OCI-LY7 (cell line): ENCODE measurements around the gene VAMP1. TPM values are rescaled to one million over a fixed set of nuclear protein-coding genes. Genes with fewer than 3 reads are reported as not detected.

Source experiments
- BruUV-seq: library from RNA; stranded (reverse); fragments of 400-500 nt; replicated peaks from 2 replicates; lab custom pipeline; 2021; lab: Mats Ljungman, UMichigan
- CTCF ChIA-PET: fragments of 300-600 bp; sonication (Branson Sonifier 250); formaldehyde crosslinking; loops from one replicate; lab custom pipeline; 2022; ENCODE audit warnings: antibody characterized with exemption; ENCODE audit not compliant: unreplicated experiment; lab: Charles Lee
- POLR2A ChIA-PET: fragments of 300-600 bp; sonication (Branson Sonifier 250); formaldehyde crosslinking; loops from one replicate; lab custom pipeline; 2022; ENCODE audit warnings: antibody characterized with exemption; lab: Charles Lee
- DNase-seq: peaks from one replicate; pipeline ENCODE4 v3.0.0-alpha.2; 2015; ENCODE audit warnings: low spot score
- H2AFZ ChIP-seq: fragments of 200-600 bp; sonication (generic), shearing (Covaris generic); 2 replicates; pipeline ENCODE4 v1.6.1; 2014; ENCODE audit warnings: mild to moderate bottlenecking, antibody characterized with exemption, low read length, moderate library complexity
- H3K27ac ChIP-seq: fragments of 200-600 bp; sonication (generic); 2 replicates; pipeline ENCODE4 v1.5.1; 2014; ENCODE audit warnings: mixed run types, low read depth, mild to moderate bottlenecking, moderate library complexity, low read length, inconsistent platforms; ENCODE audit not compliant: poor library complexity, severe bottlenecking
- H3K36me3 ChIP-seq: fragments of 200-600 bp; sonication (generic); 2 replicates; pipeline ENCODE4 v1.6.1; 2014; ENCODE audit warnings: mild to moderate bottlenecking, antibody characterized with exemption, low read length, moderate library complexity, mixed read lengths; ENCODE audit not compliant: insufficient read depth
- H3K4me1 ChIP-seq: fragments of 200-600 bp; sonication (generic); 2 replicates; pipeline ENCODE4 v1.5.1; 2014; ENCODE audit warnings: mild to moderate bottlenecking, low read length; ENCODE audit not compliant: insufficient read depth, poor library complexity, severe bottlenecking
- H3K4me2 ChIP-seq: fragments of 200-600 bp; sonication (generic); 2 replicates; pipeline ENCODE4 v1.6.1; 2014; ENCODE audit warnings: mild to moderate bottlenecking, low read length
- H3K4me3 ChIP-seq: fragments of 200-600 bp; sonication (generic); 2 replicates; pipeline ENCODE4 v1.5.1; 2014; ENCODE audit warnings: mild to moderate bottlenecking, low read depth, low read length; ENCODE audit not compliant: poor library complexity, severe bottlenecking
- H3K79me2 ChIP-seq: fragments of 200-600 bp; sonication (generic); 2 replicates; pipeline ENCODE4 v1.6.1; 2016; ENCODE audit warnings: low read depth, mild to moderate bottlenecking, low read length, moderate library complexity, mixed read lengths; ENCODE audit not compliant: insufficient read depth
- H3K9me2 ChIP-seq: fragments of 200-600 bp; sonication (generic); 2 replicates; pipeline ENCODE4 v1.6.1; 2016; ENCODE audit warnings: mild to moderate bottlenecking, low read length, mixed read lengths; ENCODE audit not compliant: insufficient read depth
- H3K9me3 ChIP-seq: fragments of 200-600 bp; sonication (generic); 2 replicates; pipeline ENCODE4 v1.6.1; 2014; ENCODE audit warnings: mild to moderate bottlenecking, mixed run types, low read length, mixed read lengths
- H4K20me1 ChIP-seq: fragments of 200-600 bp; sonication (generic); 2 replicates; pipeline ENCODE4 v1.6.1; 2014; ENCODE audit warnings: mild to moderate bottlenecking, antibody characterized with exemption, low read length, moderate library complexity, mixed read lengths; ENCODE audit not compliant: insufficient read depth
- CTCF ChIP-seq: fragments of 200-600 bp; sonication (generic); conservative IDR thresholded peaks from 2 replicates; pipeline ENCODE4 v1.5.1; 2014; ENCODE audit warnings: mild to moderate bottlenecking, antibody characterized with exemption, low read length, moderate library complexity, mixed read lengths
- EZH2phosphoT487 ChIP-seq: fragments of 200-600 bp; sonication (generic); IDR thresholded peaks from 2 replicates; pipeline ENCODE4 v1.6.1; 2018; ENCODE audit warnings: low read depth, borderline replicate concordance, mild to moderate bottlenecking, mixed run types, antibody characterized with exemption, low read length, moderate library complexity, mixed read lengths
- intact Hi-C: fragments of 100-400 bp; cut with micrococcal nuclease; formaldehyde crosslinking; loops from one replicate; pipeline ENCODE4 v1.10.0; 2022; ENCODE audit not compliant: unreplicated experiment
- total RNA-seq, 2 experiments: library from RNA; depleted of rRNA in 1 of 2; stranded (reverse); fragments of >200 nt in 1 of 2; shearing (Covaris generic) in 1 of 2; gene quantifications; 2 replicates each; pipeline ENCODE4 v1.2.3, GENCODE V29; 2014 to 2022

VAMP1 gene
- total RNA-seq, 2 experiments from 2014 or later = 46.9 to 86.0 TPM

GRCh38 chr12:6423267-6424007 lies 47.0 kb downstream of the VAMP1 start:
- Histone ChIP-seq H3K27ac (peak overlapping the region; percentile 1), H3K4me2 (peak overlapping the region; percentile 62), H2AFZ (peak overlapping the region; percentile 73), H3K4me3 (no peak overlapping the region), H3K79me2 (no peaks in the 10 kb centered on the region), H3K9me2 (no peaks in the 10 kb centered on the region), H4K20me1 (no peaks in the 10 kb centered on the region), H3K9me3 (no peaks in the 10 kb centered on the region), H3K36me3 (no peaks in the 10 kb centered on the region), H3K4me1 (peaks cover 53% of the 10 kb centered on the region)
- POLR2A ChIA-PET = interaction anchor here (0.6 to 7.4 kb wide), 10 partner anchors 19 to 112 kb away, joined by 3 to 74 read pairs (median 4); partner anchors contain the start of genes CD27 and VAMP1
- intact Hi-C loops = loop anchor here (1.0 to 10.0 kb wide), 8 partner anchors 42 to 356 kb away; no protein-coding TSS in a partner anchor
- CTCF ChIA-PET = interaction anchor here (1.1 to 3.5 kb wide), 4 partner anchors 20 to 114 kb away, joined by 3 to 34 read pairs (median 4); no protein-coding TSS in a partner anchor
- peak; percentile 92 for DNase-seq
- BruUV-seq = no TSS peak
- no peak for TF ChIP-seq EZH2phosphoT487
- TF ChIP-seq CTCF = peak; percentile 93

- Histone ChIP-seq H2AFZ (no peak overlapping the region), H3K4me1 (peaks cover 29% of the 10 kb centered on the region), H3K9me2 (no peaks in the 10 kb centered on the region), H3K36me3 (no peaks in the 10 kb centered on the region), H3K27ac (no peak overlapping the region), H3K79me2 (no peaks in the 10 kb centered on the region), H3K9me3 (no peaks in the 10 kb centered on the region), H3K4me3 (no peak overlapping the region), H4K20me1 (no peaks in the 10 kb centered on the region), H3K4me2 (no peak overlapping the region)
- intact Hi-C loops = loop anchor here (10.0 kb wide), 1 partner anchor 274 kb away; no protein-coding TSS in a partner anchor
- ChIA-PET CTCF (no interaction called here), POLR2A (interaction anchor here (0.7 kb wide), 1 partner anchor 76 kb away, joined by 6 read pairs; no protein-coding TSS in a partner anchor)
- BruUV-seq = no TSS peak
- no peak for DNase-seq
- TF ChIP-seq EZH2phosphoT487 = no peak
- TF ChIP-seq CTCF = no peak
These were observed 50.1 kb downstream of the VAMP1 start for GRCh38 chr12:6420364-6420763.

GRCh38 chr12:6418796-6419195 lies 51.7 kb downstream of the VAMP1 start:
- POLR2A ChIA-PET = interaction anchor here (1.1 kb wide), 1 partner anchor 51 kb away, joined by 3 read pairs; no protein-coding TSS in a partner anchor

More at GRCh38 chr12:6418796-6419195, 51.7 kb downstream of the VAMP1 start:
- no peak overlapping the region for H3K4me2 ChIP-seq
- CTCF ChIA-PET = no interaction called here
- no peaks in the 10 kb centered on the region for H4K20me1 ChIP-seq
- TF ChIP-seq EZH2phosphoT487 = no peak
- no peak for TF ChIP-seq CTCF
- no peak for DNase-seq
- no TSS peak for BruUV-seq
- H3K9me3 ChIP-seq = no peaks in the 10 kb centered on the region
- no peak overlapping the region for H3K4me3 ChIP-seq
- no peaks in the 10 kb centered on the region for H3K36me3 ChIP-seq
- intact Hi-C loops = no loop called here
- peaks cover 15% of the 10 kb centered on the region for H3K4me1 ChIP-seq
- no peaks in the 10 kb centered on the region for H3K79me2 ChIP-seq
- no peak overlapping the region for H2AFZ ChIP-seq
- no peak overlapping the region for H3K27ac ChIP-seq
- H3K9me2 ChIP-seq = no peaks in the 10 kb centered on the region
